SKM-1 treated with dmso at 0.1 percent for 144 hours (cell line): ENCODE measurements around the gene CAPS.

Experiments used
- DNase-seq: peaks from one replicate; lab custom pipeline; 2025; ENCODE audit not compliant: unreplicated experiment; lab: John Stamatoyannopoulos, UW

The CAPS gene

GRCh38 chr19:5908773-5909442 is 5.1 kb upstream of the CAPS start:
- DNase-seq = no peak

- DNase-seq = no peak
Observed at GRCh38 chr19:5910638-5910907, 3.5 kb upstream of the CAPS start.

GRCh38 chr19:5911366-5911765 is 2.7 kb upstream of the CAPS start:
- no peak for DNase-seq

- DNase-seq = no peak
Observed at GRCh38 chr19:5914358-5914774, 312 bp downstream of the CAPS start.

- DNase-seq = no peak
Observed at GRCh38 chr19:5914946-5915781, 1.1 kb downstream of the CAPS start.

- DNase-seq = no peak
Observed at GRCh38 chr19:5915782-5916165, 1.7 kb downstream of the CAPS start.

GRCh38 chr19:5916181-5916708 is 2.2 kb downstream of the CAPS start:
- DNase-seq = no peak

GRCh38 chr19:5917431-5918107 is 3.5 kb downstream of the CAPS start:
- DNase-seq = no peak

- DNase-seq = no peak
Observed at GRCh38 chr19:5918463-5919079, 4.5 kb downstream of the CAPS start.

GRCh38 chr19:5921516-5922160 is 7.6 kb downstream of the CAPS start:
- no peak for DNase-seq

GRCh38 chr19:5922161-5922545 is 8.1 kb downstream of the CAPS start:
- DNase-seq = no peak

GRCh38 chr19:5923356-5923755 is 9.3 kb downstream of the CAPS start:
- DNase-seq = no peak

GRCh38 chr19:5925830-5926427 is 11.9 kb downstream of the CAPS start:
- DNase-seq = no peak

GRCh38 chr19:5926641-5927440 is 12.8 kb downstream of the CAPS start:
- DNase-seq = no peak

GRCh38 chr19:5927441-5927821 is 13.4 kb downstream of the CAPS start:
- no peak for DNase-seq

GRCh38 chr19:5929179-5929578 is 15.1 kb downstream of the CAPS start:
- DNase-seq = no peak

- DNase-seq = no peak
Observed at GRCh38 chr19:5929625-5930024, 15.6 kb downstream of the CAPS start.

GRCh38 chr19:5931251-5931650 is 17.2 kb downstream of the CAPS start:
- DNase-seq = no peak

- no peak for DNase-seq
Observed at GRCh38 chr19:5932146-5932545, 18.1 kb downstream of the CAPS start.
